HepG2 (cell line): Measurements from ENCODE around the gene ADAMTS13. TPM values are rescaled to one million over a fixed set of nuclear protein-coding genes. Genes with fewer than 3 reads are reported as not detected.

Experiments used
- ATAC-seq: fragments of 200-7000 bp; cut with Tn5 transposase; 3 replicates; pipeline ENCODE4 v1.9.1; 2020; ENCODE audit warnings: mild to moderate bottlenecking, moderate library complexity
- BruUV-seq: library from RNA; stranded (reverse); fragments of 400-500 nt; replicated peaks from 2 replicates; lab custom pipeline; 2021; lab: Mats Ljungman, UMichigan
- CTCF ChIA-PET: fragments of 300-600 bp; formaldehyde crosslinking; extraction: SDS; loops from one replicate; lab custom pipeline; 2021; ENCODE audit warnings: low total read pairs, inconsistent platforms, low intra/inter-chr PET ratio; lab: Yijun Ruan, JAX
- POLR2A ChIA-PET: fragments of 350-600 bp; sonication (Branson Sonifier 250); formaldehyde crosslinking; loops from one replicate; lab custom pipeline; 2020; ENCODE audit warnings: antibody characterized with exemption, inconsistent platforms; lab: Yijun Ruan, JAX
- DNase-seq: peaks from one replicate; pipeline ENCODE4 v3.0.0-alpha.2; 2015; ENCODE audit warnings: low spot score
- FAIRE-seq: peaks from 3 replicates; lab custom pipeline; 2011; peaks lifted over from hg19 to GRCh38; lab: Jason Lieb, UNC
- H2AFZ ChIP-seq: one replicate; pipeline ENCODE4 v1.6.1; 2011; ENCODE audit warnings: low read length, inconsistent platforms
- H3K27ac ChIP-seq: fragments of 300-600 bp; 3 replicates; pipeline ENCODE4 v1.8.0; 2011; ENCODE audit warnings: mixed run types, mild to moderate bottlenecking, mixed read lengths, low read length, inconsistent platforms; ENCODE audit not compliant: insufficient read depth; ENCODE audit errors: extremely low read length
- H3K27me3 ChIP-seq, 2 experiments: fragments of 200-600 bp in 1 of 2; 2 replicates in 1 of 2; 3 replicates in 1 of 2; pipeline versions ENCODE4 v1.6.0 to v1.8.0; 2011; ENCODE audit warnings: low read length in 2 of 2, mild to moderate bottlenecking in 2 of 2, moderate library complexity in 2 of 2, inconsistent platforms in 1 of 2; ENCODE audit not compliant: insufficient read depth in 2 of 2, control insufficient read depth in 1 of 2
- H3K36me3 ChIP-seq, 2 experiments: fragments of 200-600 bp in 1 of 2; replicated peaks in 1 of 2; 2 replicates in 1 of 2; 3 replicates in 1 of 2; pipeline versions ENCODE4 v1.5.1 to v1.8.0; 2011; ENCODE audit warnings: low read length in 2 of 2, inconsistent platforms in 1 of 2; ENCODE audit not compliant: insufficient read depth in 2 of 2, control insufficient read depth in 1 of 2
- H3K4me1 ChIP-seq: 2 replicates; pipeline ENCODE4 v1.5.1; 2012; ENCODE audit warnings: low read length, inconsistent platforms; ENCODE audit not compliant: insufficient read depth
- H3K4me2 ChIP-seq: 2 replicates; pipeline ENCODE4 v1.6.0; 2011; ENCODE audit warnings: low read depth, low read length, inconsistent platforms
- H3K4me3 ChIP-seq, 3 experiments: fragments of 200-600 bp in 1 of 3; sonication (generic), shearing (Covaris generic) in 1 of 3; replicated peaks in 1 of 3; 2 replicates each; pipeline ENCODE4 v1.5.1; 2011 to 2016; ENCODE audit warnings: low read length in 3 of 3, inconsistent platforms in 2 of 3, low read depth in 2 of 3, mild to moderate bottlenecking in 2 of 3, control low read depth in 1 of 3, mixed read lengths in 1 of 3; ENCODE audit not compliant: insufficient read depth in 1 of 3
- H3K79me2 ChIP-seq: one replicate; pipeline ENCODE4 v1.6.1; 2011; ENCODE audit warnings: low read length, inconsistent platforms; ENCODE audit not compliant: insufficient read depth
- H3K9ac ChIP-seq: 2 replicates; pipeline ENCODE4 v1.6.0; 2011; ENCODE audit warnings: mild to moderate bottlenecking, low read depth, low read length, inconsistent platforms; ENCODE audit not compliant: insufficient read depth
- H3K9me3 ChIP-seq: 2 replicates; pipeline ENCODE4 v1.5.1; 2012; ENCODE audit warnings: mild to moderate bottlenecking, low read length
- H4K20me1 ChIP-seq: 2 replicates; pipeline ENCODE4 v1.6.0; 2011; ENCODE audit warnings: inconsistent platforms, mild to moderate bottlenecking, low read length, moderate library complexity; ENCODE audit not compliant: insufficient read depth
- IRF2 ChIP-seq: IDR thresholded peaks from 2 replicates; pipeline ENCODE4 v1.6.1; 2018; ENCODE audit warnings: missing genetic modification reagents, missing compliant biosample characterization
- MBNL3 ChIP-seq: fragments of 250-450 bp; sonication (Bioruptor Pico); conservative IDR thresholded peaks from 2 replicates; pipeline ENCODE4 v1.8.0; 2022; ENCODE audit warnings: mild to moderate bottlenecking, inconsistent platforms
- STAG1 ChIP-seq: sonication (generic); formaldehyde crosslinking; IDR thresholded peaks from 2 replicates; pipeline ENCODE4 v1.4.0; 2020; ENCODE audit warnings: missing genetic modification reagents
- WGBS: methylation state at CpG from one replicate; pipeline ENCODE4 v1.1.6; 2017; ENCODE audit warnings: low lambda C conversion rate; 5-methylcytosine and 5-hydroxymethylcytosine counted together
- in situ Hi-C: cut with HindIII; loops from 2 replicates; pipeline ENCODE4 v1.10.0; 2017; ENCODE audit warnings: low pct_unique_long_range_greater_than_20kb; ENCODE audit not compliant: extremely low pct_ligation_motif_present
- intact Hi-C: fragments of 100-400 bp; cut with micrococcal nuclease; formaldehyde crosslinking; loops from one replicate; pipeline ENCODE4 v1.10.0; 2022; ENCODE audit not compliant: unreplicated experiment
- polyA plus RNA-seq, 8 experiments: library from polyadenylated mRNA; depleted of rRNA in 3 of 8; stranded (reverse) in 7 of 8; unstranded in 1 of 8; fragments of >200 nt; fragmentation: Illumina TruSeq in 4 of 8; extraction: Trizol in 4 of 8; gene quantifications; 2 replicates each; pipeline versions ENCODE4 v1.2.1 to v1.2.3, GENCODE V29; 2011 to 2016; ENCODE audit warnings: low read depth in 4 of 8, missing spikeins in 1 of 8, mixed read lengths in 1 of 8; ENCODE audit not compliant: insufficient read depth in 1 of 8
- total RNA-seq, 5 experiments: library from RNA; depleted of rRNA; stranded (reverse); fragments of >200 nt; fragmentation: Illumina TruSeq; extraction: Trizol; gene quantifications; 2 replicates each; pipeline ENCODE4 v1.2.3, GENCODE V29; 2016; ENCODE audit warnings: low read depth in 1 of 5
- TF ChIP-seq, protein P1 (sequence below): sonication (generic); formaldehyde crosslinking; IDR thresholded peaks from 2 replicates; pipeline ENCODE4 v1.5.1; 2020; ENCODE audit warnings: mild to moderate bottlenecking, missing genetic modification reagents, moderate library complexity
- TF ChIP-seq, protein P2 (sequence below): sonication (generic); formaldehyde crosslinking; conservative IDR thresholded peaks from 2 replicates; pipeline ENCODE4 v1.8.0; 2022; ENCODE audit warnings: missing genetic modification reagents
- TF ChIP-seq, protein P3 (sequence below): sonication (generic); formaldehyde crosslinking; IDR thresholded peaks from 2 replicates; pipeline ENCODE4 v1.5.0; 2020; ENCODE audit warnings: mild to moderate bottlenecking, missing genetic modification reagents, moderate library complexity

ADAMTS13 gene
- total and polyA plus RNA-seq, 2 of the 13 experiments (the other 11 are each of a cell fraction or from before 2014, with no cell fraction given), result 0.91 to 4.5 TPM

DNA sequence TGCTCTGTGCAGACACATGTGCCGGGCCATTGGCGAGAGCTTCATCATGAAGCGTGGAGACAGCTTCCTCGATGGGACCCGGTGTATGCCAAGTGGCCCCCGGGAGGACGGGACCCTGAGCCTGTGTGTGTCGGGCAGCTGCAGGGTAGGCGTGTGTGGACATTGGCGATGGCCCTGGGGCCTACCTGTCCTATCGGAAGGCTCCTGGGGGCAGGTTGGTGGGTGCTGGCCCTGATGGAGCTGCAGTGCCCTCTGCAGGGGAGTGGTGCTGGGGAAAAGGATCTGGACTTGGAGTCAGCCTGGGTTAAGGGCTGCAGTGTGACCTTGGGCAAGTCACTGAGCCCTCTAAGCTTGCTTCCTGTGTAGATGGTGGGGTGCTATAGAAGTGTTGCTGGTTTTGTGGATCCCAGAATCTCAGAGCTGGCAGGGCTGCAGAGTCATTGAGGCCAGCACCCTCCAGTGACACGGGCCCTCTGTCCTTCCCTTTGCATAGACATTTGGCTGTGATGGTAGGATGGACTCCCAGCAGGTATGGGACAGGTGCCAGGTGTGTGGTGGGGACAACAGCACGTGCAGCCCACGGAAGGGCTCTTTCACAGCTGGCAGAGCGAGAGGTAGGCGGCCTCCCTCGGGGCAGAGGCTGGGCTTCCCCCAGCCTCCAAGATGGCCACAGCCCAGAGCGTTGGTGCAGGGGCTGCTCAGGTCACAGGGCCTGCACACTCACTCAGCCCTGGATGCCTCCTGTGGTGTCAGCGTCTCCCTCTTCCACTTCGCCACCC lies 15.8 kb downstream of the ADAMTS13 start:
- FAIRE-seq, result no peak
- no peak overlapping the region for H3K9ac ChIP-seq
- no peak overlapping the region for H3K4me2 ChIP-seq
- WGBS, result 34% methylated on average over 2 of the region's 20 CpGs
- no peak overlapping the region for H2AFZ ChIP-seq
- H3K9me3 ChIP-seq, result no peaks in the 10 kb centered on the region
- H3K79me2 ChIP-seq, result no peaks in the 10 kb centered on the region
- DNase-seq, result no peak
- ChIA-PET POLR2A (interaction anchor here (1.8 kb wide), 1 partner anchor 16 kb away, joined by 4 read pairs; the partner anchor contains the start of gene ADAMTS13), CTCF (interaction anchor here (1.6 kb wide), 1 partner anchor 31 kb away, joined by 6 read pairs; no protein-coding TSS in a partner anchor)
- no peaks in the 10 kb centered on the region for H3K36me3 ChIP-seq
- TF ChIP-seq, protein P1, sequence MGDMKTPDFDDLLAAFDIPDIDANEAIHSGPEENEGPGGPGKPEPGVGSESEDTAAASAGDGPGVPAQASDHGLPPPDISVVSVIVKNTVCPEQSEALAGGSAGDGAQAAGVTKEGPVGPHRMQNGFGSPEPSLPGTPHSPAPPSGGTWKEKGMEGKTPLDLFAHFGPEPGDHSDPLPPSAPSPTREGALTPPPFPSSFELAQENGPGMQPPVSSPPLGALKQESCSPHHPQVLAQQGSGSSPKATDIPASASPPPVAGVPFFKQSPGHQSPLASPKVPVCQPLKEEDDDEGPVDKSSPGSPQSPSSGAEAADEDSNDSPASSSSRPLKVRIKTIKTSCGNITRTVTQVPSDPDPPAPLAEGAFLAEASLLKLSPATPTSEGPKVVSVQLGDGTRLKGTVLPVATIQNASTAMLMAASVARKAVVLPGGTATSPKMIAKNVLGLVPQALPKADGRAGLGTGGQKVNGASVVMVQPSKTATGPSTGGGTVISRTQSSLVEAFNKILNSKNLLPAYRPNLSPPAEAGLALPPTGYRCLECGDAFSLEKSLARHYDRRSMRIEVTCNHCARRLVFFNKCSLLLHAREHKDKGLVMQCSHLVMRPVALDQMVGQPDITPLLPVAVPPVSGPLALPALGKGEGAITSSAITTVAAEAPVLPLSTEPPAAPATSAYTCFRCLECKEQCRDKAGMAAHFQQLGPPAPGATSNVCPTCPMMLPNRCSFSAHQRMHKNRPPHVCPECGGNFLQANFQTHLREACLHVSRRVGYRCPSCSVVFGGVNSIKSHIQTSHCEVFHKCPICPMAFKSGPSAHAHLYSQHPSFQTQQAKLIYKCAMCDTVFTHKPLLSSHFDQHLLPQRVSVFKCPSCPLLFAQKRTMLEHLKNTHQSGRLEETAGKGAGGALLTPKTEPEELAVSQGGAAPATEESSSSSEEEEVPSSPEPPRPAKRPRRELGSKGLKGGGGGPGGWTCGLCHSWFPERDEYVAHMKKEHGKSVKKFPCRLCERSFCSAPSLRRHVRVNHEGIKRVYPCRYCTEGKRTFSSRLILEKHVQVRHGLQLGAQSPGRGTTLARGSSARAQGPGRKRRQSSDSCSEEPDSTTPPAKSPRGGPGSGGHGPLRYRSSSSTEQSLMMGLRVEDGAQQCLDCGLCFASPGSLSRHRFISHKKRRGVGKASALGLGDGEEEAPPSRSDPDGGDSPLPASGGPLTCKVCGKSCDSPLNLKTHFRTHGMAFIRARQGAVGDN (CRISPR knock-in tag), result peak; percentile 24; the same call in 1 of the 2 replicates
- TF ChIP-seq IRF2 (CRISPR knock-in tag) (no peak), MBNL3 (CRISPR knock-in tag) (no peak), STAG1 (peak; percentile 71)
- TF ChIP-seq, protein P2, sequence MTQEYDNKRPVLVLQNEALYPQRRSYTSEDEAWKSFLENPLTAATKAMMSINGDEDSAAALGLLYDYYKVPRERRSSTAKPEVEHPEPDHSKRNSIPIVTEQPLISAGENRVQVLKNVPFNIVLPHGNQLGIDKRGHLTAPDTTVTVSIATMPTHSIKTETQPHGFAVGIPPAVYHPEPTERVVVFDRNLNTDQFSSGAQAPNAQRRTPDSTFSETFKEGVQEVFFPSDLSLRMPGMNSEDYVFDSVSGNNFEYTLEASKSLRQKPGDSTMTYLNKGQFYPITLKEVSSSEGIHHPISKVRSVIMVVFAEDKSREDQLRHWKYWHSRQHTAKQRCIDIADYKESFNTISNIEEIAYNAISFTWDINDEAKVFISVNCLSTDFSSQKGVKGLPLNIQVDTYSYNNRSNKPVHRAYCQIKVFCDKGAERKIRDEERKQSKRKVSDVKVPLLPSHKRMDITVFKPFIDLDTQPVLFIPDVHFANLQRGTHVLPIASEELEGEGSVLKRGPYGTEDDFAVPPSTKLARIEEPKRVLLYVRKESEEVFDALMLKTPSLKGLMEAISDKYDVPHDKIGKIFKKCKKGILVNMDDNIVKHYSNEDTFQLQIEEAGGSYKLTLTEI, result no peak
- TF ChIP-seq, protein P3, sequence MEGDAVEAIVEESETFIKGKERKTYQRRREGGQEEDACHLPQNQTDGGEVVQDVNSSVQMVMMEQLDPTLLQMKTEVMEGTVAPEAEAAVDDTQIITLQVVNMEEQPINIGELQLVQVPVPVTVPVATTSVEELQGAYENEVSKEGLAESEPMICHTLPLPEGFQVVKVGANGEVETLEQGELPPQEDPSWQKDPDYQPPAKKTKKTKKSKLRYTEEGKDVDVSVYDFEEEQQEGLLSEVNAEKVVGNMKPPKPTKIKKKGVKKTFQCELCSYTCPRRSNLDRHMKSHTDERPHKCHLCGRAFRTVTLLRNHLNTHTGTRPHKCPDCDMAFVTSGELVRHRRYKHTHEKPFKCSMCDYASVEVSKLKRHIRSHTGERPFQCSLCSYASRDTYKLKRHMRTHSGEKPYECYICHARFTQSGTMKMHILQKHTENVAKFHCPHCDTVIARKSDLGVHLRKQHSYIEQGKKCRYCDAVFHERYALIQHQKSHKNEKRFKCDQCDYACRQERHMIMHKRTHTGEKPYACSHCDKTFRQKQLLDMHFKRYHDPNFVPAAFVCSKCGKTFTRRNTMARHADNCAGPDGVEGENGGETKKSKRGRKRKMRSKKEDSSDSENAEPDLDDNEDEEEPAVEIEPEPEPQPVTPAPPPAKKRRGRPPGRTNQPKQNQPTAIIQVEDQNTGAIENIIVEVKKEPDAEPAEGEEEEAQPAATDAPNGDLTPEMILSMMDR (CRISPR knock-in tag), result peak; percentile 77
- peaks cover 2 to 63% of the 10 kb centered on the region in 2 experiments; a peak in 3 of 5 replicates for H3K27me3 ChIP-seq
- intact Hi-C loops (no loop called here), in situ Hi-C loops (no loop called here)
- no TSS peak for BruUV-seq
- no peak overlapping the region for H3K4me3 ChIP-seq
- H3K4me1 ChIP-seq, result peaks cover 8% of the 10 kb centered on the region
- no peaks in the 10 kb centered on the region for H4K20me1 ChIP-seq
- H3K27ac ChIP-seq, result no peak overlapping the region
- peak; percentile 67 for ATAC-seq
